GM21526 (cell line): ENCODE data around the gene TCF7L2.

Source experiments
- ATAC-seq: cut with Tn5 transposase; IDR thresholded peaks from one replicate; pipeline ENCODE4 v1.9.1; 2021; ENCODE audit warnings: moderate library complexity; ENCODE audit not compliant: unreplicated experiment, low FRiP score

The TCF7L2 gene

GRCh38 chr10:112962343-112962742, 12.3 kb downstream of the TCF7L2 start:
- ATAC-seq = no peak

GRCh38 chr10:112963835-112964234, 13.8 kb downstream of the TCF7L2 start:
- no peak for ATAC-seq

GRCh38 chr10:112964482-112964881, 14.4 kb downstream of the TCF7L2 start:
- ATAC-seq = no peak

- no peak for ATAC-seq
Observed at GRCh38 chr10:112966194-112966855, 16.3 kb downstream of the TCF7L2 start.

GRCh38 chr10:112967200-112967599, 17.2 kb downstream of the TCF7L2 start:
- no peak for ATAC-seq

DNA sequence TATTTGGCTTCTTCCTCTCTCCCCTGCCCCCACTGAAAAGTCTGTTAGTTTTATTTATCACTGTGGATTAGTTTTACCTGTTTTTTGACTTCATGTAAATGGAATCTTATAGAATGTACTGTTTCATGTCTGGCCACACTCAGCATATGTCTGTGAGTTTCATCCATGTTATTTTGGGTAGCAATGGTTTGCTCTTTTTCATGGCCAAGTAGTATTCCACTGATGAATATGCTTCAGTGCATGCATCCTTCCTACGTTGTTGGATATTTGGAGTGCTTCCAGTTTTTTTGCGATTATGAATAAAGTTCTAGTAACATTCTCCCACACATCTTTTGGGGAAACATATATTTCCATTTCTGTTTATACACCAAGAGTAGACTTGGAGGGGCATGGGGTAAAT, 19.1 kb downstream of the TCF7L2 start:
- ATAC-seq = no peak

DNA sequence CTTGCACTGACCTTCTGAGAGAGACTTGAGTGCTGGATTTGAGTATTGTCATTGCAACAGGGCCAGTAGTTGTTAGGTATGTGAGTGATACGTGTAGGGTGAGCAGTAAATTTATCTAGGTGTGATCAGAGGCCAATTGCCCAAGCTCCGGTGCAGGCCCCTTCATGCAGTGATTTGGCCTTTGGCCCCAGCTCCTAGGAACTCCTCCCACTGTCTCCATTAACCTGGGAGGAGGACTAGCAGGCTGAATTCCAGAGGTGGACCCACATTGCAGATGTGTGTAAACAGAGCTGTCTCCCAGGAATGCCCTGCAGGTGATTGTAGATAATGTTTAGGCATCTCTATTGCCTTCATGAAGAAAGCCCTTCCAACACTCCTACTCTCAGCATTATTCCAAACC, 19.5 kb downstream of the TCF7L2 start:
- no peak for ATAC-seq

GRCh38 chr10:112970021-112970420, 20.0 kb downstream of the TCF7L2 start:
- no peak for ATAC-seq

DNA sequence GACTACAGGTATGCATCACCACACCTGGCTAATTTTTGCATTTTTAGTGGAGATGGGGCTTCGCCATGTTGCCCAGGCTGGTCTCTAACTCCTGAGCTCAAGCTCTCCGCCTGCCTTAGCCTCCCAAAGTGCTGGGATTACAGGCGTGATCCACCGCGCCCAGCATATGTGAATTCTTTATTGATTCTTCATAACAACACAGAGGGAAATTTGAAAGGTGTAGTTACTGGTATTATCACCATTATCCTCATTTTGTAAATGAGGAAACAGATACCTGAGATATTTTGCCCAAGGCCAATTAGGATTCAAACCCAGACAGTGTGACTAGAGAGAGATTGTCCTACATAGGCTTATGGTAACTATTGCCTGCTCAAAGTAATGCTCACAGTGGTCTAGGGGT, 22.6 kb downstream of the TCF7L2 start:
- no peak for ATAC-seq

- no peak for ATAC-seq
Observed at GRCh38 chr10:112973046-112973445, 23.0 kb downstream of the TCF7L2 start.

DNA sequence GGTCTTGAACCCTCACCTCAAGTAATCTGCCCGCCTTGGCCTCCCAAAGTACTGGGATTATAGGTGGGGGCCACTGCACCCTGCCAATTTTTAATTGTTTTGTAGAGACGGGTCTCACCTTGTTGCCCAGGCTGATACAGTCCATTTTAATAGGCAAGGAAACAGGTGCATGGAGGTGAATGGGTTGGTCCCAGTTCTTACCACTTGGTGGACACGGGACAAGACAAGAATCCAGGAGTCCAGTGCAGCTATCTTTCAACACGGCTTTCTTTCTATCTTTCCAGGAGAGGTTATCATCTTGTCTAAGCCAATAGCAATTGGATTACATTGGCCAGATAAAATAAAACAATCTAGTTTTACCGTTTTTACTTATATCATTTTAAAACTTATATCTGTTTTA, 23.8 kb downstream of the TCF7L2 start:
- no peak for ATAC-seq

- ATAC-seq = no peak
Observed at GRCh38 chr10:112977426-112977898, 27.4 kb downstream of the TCF7L2 start.

DNA sequence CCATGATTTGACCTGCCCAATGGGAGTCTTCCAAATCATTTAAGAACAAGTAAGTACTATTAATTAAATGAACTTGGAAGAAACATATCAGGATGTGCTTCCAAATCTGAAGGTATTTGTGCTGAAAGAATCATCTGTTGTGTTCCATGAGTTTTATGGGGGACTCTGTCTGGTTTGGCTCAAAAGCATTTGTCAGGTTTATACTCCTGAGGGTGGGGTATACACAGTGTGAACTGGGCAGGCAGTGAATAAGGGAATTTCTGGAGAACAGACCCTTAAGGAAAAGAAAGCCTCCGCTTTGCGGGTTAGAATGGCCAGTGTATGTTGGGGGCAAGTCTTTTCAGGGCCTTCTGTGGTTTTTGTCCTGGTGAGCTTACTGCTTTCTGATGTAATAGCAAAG, 29.9 kb downstream of the TCF7L2 start:
- no peak for ATAC-seq

DNA sequence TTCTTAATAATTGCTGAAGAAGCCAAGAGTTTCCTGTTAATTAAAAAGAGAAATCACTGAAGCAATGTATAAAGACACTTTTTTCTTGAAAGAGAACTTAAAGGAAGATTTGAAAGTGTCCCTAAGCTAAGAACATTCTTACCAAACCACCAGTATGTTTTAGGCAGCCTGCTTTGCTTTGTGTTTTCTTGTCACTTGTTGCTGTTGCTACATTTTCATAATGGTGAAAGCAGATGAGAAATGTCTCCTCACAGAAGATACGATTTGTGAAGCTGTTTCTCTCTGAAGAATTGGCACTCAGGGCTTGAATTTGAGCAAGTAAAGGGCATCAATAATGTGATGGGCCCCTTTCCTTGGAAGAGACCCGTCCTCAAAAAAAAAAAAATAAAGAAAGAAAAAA, 30.9 kb downstream of the TCF7L2 start:
- no peak for ATAC-seq

GRCh38 chr10:112981553-112981952, 31.5 kb downstream of the TCF7L2 start:
- ATAC-seq = peak; percentile 95

DNA sequence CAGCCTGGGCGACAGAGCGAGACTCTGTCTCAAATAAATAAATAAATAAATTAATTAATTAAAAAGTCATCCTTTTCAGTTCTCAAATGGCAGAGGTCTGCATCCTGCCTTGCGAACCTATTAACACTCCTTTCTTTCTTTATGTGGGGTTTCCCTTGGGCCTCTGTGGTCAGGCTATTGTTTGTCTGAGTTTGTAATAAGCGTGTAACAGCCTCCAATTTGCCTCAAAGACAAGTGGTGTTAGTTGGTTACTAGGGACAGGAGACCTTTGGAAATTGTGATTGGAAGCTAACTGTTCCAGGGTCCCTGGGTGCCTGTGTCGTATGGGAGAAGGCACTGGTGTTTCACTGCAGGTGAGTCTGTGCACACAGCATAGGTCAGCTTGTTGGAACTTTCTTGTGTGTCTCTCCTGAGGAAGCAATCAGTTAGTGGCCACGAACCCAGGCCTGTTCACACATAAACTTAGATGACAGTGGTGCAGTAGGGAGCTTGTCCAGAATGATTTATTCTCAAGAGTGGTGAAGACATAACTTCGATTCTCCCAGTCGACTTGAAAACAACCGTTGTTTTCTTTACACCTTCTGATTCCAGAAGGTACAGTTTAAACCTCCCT, 33.5 kb downstream of the TCF7L2 start:
- no peak for ATAC-seq

DNA sequence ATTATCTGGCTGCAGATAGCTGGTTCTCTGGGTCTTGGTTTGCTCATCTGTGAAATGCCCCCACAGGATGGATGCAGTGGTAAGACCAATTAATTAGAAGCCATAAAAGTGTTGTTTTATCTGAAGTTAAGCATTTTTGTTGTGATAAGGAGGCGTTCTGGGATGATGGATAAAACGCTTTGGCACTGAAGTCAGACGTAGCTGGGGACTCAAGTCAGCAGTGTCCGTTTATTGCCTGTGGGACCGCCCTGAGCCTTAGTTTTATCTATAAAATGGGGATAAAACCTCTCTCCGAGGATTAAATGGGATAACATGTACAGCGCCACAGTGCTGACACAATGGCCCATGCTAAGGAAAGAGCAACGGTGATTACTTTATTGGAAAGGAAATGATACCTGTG, 34.7 kb downstream of the TCF7L2 start:
- ATAC-seq = no peak

GRCh38 chr10:112985690-112986543, 35.9 kb downstream of the TCF7L2 start:
- ATAC-seq = no peak

- no peak for ATAC-seq
Observed at GRCh38 chr10:112986544-112987190, 36.6 kb downstream of the TCF7L2 start.

- ATAC-seq = no peak
Observed at GRCh38 chr10:112988839-112989406, 38.9 kb downstream of the TCF7L2 start.

- ATAC-seq = no peak
Observed at GRCh38 chr10:112989826-112990225, 39.8 kb downstream of the TCF7L2 start.
